Right renal cortex interstitium (tissue), 3 donors: ENCODE data around the gene FHIT. TPM values are rescaled to one million over a fixed set of nuclear protein-coding genes. Genes with fewer than 3 reads are reported as not detected.
"Not testable (repeated sequence)": the region's sequence is repeated elsewhere in the genome, so short reads cannot be mapped to it uniquely, and the experiment has no call there.

Experiments
- DNase-seq, 3 donors: peaks; one replicate each; pipeline ENCODE4 v3.0.0-alpha.2; 2013; ENCODE audit warnings: low read depth in 3 of 3, low spot score in 2 of 3
- polyA plus RNA-seq, 3 donors: library from polyadenylated mRNA; unstranded; fragments of 120-200 nt; gene quantifications; one replicate each; pipeline ENCODE4 v1.2.1, GENCODE V29; 2013; ENCODE audit not compliant: insufficient read length in 3 of 3

FHIT gene
- polyA plus RNA-seq, 3 donors: 24.9 to 26.4 (median 25.9) TPM

DNA sequence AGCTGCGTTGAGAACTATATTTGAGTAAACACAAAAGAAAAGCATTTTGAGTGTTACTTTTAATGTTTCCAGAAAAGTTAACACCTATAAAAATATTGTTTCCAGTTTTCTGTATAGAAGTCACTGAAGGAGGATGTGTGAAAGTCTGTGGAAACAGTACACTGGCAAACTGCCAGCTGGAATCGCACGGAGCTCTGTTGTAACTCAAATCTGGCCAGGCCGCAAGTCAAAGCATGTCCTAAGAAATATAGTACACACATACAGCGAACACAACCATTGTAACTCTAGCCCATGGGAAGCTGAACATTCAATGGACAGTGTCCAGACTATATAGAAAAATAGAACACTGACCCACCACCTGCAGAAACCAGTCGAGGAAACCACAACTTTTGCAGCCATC, 657.2 kb downstream of the FHIT start:
- peak in 2 of 3 donors; percentile 15 to 29 for DNase-seq

DNA sequence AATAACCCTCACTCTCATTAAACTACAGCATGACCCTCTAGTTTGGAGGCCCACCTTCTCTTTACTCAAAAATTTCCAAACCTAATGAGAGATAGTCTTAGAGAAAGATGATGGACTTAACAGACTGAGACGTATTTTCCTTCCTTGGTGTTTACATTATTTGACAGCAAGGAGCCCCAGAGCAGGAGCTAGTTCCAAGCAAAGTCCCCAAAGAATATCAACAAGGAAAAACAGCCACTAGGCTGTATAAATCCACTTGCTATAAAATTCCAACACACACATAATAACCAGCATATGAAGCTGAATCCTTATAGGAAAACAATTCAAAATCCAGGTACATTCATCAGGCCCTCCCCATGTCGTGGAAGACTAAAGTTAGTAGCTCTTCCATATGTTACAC, 660.0 kb downstream of the FHIT start:
- no peak for DNase-seq

DNA sequence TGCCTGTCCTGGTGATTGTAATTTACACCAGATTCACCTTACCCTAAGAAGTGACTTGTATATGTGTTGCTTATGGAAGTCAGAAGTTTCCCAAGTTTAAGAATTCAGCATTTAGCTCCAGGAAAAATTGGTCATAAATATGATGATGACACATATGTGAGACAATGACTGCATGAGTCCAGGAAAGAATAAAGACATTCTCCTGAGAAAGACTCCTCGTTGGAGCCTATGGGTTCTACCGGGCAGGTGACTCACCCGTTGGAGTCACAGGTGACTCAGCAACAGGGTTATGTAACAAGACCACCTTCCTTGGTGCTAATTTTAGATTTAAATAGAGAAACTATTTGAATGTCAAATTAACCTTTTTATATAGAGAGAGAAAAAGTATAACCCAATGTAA, 662.4 kb downstream of the FHIT start:
- no peak for DNase-seq

DNA sequence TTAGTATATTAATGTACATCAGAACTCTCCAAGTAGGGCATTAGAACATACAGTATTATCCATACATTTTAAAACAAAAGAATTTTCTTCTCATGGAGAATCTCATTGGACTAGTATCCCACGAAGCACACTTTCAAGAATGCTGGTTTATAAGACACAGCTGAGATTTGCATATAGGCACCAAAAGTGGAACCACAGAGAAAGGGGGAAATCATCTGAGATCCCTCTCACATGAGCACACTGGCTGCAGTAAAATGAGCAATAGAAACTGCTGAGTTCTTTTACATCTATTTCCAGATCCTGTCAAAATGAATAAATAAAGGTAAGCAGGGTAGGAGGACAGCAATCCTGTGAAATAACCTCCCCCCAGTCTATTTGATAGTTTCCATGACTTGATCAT, 665.3 kb downstream of the FHIT start:
- DNase-seq: no peak

DNA sequence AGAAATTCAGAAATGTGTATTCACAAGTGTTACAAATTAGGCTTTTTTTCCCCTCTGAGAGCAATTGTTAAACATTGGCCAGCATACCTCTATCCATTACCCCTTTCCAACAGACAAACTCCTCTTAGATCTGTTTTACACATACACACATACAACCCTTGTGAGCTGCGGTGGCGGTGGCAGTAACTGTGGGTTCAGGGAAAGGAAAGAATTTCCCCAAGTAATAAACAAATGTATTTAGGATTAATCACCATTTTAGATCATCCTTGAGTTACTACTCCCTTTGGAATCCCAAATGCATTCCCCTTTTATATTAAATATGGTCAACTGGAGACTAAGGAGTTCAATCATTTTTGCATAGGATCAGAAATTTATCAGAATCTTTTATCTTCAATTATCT, 667.0 kb downstream of the FHIT start:
- no peak for DNase-seq

DNA sequence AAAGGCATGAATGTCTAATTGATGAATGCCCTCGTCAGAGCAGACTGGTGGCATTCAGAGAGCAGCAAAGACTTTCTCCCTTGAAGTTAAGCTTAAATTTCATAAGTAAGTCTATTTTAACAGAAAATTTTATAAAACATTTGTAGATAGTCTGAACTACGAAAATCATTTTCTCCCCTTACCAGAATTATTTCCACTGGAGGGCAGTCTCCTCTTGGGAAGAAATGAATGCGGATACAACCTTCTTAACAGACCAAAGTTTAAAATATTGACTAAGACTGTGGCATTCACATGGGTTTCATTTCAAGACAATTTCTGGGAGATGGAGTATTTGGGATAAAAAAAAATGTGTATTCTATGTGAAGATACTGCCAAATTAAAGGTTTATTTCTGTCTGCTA, 669.0 kb downstream of the FHIT start:
- DNase-seq: peak in 1 of 3 donors; percentile 10

DNA sequence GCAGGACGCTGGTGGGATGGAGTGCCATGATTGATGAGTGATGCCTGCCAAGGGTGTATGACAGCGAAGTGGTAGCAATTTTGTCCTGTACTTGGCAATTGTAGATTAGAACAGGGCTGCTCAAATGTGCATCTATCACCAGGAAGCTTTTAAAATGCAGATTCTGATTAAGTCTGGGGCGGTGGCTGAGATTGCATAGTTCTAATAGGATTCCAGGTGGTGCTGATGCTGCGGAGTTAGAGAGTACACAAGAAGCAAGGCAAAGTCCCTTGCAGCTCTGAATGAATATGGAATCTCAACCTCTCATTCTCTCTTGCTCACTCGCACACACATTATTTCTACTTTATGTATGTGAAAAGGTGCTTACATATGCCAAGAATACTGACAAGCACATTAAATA, 670.4 kb downstream of the FHIT start:
- no peak for DNase-seq

DNA sequence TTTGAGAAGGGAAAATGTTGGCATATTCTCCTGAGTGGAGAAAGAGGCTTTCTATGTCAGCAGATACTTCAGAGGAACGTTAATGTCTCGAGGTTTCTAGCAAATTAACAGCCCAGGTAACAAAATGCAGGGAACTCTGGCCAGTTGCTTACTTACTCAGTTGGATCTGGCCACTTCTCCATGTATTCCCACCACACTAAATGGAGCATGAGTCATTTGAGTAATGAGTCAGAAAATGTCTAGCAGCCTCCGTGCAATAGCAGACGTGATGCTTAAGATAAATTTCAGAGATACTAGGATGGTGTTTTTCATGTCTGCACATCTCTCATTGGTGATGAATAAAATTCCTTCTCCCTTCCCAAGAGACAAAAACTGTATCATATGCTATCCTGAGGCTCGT, 671.5 kb downstream of the FHIT start:
- DNase-seq: no peak

DNA sequence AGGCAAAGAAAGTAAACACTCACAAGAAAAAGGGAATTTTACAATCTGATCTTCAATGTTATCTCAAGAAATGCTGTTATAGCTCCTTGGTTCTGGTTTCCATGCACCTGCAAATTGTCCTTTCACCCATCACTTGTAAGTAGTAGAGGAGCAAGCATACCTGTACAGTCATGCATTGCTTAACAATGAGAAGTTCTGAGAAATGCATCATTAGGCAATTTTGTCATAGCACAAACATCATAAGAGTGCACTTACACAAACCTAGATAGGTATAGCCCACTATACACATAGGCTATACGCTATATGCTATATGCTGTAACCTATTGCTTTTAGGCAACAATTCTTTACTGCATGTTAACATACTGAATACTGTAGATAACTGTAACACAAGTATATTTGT, 672.3 kb downstream of the FHIT start:
- no peak for DNase-seq

DNA sequence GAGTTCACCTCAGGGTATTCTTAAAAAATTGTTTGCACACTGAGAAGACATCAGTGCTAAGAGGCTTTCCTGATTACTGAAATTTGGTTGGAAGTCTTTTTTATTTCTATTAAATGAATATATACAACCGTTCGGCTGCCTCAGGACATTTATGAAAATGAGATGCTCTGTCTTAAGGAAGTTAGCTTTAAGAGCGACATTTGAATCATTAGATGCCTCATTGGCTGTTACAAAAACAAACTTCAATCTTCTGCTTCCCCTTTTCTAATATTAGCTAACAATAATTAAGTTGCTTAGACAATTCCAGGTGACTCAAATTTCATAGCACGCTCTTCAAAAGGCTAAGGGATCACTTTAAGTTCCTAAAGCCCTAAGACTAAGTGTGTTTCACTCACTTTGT, 673.7 kb downstream of the FHIT start:
- DNase-seq: no peak

DNA sequence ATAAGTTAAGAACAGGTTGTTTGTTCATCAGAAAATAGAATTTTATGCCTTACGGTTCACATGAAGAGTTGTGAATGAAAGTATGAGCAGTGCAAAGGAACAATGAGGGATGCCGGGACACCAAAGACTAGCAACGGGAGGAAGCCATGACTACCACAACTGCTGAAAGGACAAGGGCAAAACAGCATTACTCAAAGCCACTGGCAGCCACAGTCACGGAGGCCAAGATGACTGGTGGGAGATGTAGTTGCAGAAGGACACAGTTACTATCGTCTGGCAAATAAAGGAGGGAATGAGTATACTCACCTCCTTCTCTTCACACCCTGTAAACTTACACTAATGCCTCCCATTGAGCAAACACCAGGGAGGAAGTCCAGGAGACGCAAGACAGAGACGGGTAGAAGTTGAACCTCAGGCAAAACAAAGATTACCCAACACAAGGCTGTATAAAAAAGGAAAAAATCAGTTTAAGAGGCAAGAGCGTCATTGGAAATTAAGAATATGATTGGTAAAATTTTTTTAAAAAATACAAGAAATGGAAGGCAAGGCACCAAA, 675.5 kb downstream of the FHIT start:
- DNase-seq: no peak

DNA sequence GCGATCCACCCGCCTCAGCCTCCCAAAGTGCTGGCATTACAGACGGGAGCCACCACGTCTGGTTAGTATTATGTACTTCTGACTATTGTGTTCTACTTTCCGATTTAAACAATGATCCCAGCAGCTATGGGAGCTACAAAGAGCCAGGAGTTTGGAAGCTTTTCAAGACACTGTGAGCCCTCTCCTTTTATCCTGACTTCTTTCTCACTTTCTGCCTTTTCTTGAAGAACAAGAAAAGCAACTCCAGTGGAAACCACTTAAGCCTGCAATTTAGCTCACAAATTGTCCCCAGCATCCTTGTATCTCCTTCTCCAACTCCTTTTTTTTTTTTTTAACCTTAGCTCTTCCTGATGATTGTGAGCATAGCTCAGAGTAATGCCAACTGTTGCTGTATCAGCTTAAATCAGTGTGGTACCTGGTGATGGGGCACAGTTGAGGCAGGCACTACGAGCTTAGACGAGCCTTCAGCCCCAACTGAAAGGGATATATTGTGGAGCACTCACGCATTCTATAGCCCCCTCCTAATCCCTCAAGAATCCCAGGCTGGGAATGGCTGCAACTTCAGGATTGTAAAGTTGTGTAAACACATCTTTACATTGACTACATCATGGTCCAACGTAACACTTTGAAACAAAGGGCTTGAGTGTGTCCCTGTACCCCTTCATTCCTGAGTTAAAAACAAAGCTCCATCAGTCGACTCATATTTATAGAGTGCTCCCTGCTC, 677.0 kb downstream of the FHIT start:
- no peak for DNase-seq

DNA sequence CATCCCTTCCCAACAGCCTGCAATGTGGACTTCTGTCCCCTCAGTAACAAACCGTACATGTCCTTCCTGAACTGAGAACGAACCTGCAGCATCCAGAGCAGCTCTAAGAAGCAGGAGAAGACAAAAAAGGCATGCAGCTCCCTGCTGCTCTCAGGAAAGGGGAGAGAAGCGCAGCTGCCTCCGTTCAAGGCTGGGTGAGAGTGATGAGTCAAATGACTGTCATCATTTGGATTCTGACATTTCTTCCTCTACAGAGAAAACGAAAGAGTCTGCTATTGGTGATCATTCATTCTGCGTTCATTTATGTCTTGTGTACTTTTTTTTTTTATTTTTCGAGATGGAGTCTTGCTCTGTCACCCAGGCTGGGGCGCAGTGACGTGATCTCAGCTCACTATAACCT, 677.8 kb downstream of the FHIT start:
- DNase-seq: no peak

DNA sequence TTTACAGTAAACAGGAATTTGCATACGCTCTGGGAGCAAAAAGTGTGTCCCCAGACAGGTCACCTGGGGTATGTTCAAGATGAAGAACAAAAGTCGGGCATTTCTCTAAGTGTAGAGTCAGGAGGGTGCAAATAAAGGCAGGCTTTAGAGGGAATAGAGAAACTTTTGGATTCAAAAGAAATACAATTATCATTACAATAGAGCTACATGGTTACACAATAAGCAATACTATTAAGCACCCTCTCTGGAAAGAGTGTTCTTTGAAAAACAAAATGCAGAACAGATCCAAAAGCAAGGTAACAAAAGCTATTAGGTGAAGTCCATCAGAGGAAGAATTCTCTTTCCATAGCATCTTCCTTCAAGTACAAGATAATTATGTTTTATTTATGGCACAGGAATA, 679.7 kb downstream of the FHIT start:
- no peak for DNase-seq

DNA sequence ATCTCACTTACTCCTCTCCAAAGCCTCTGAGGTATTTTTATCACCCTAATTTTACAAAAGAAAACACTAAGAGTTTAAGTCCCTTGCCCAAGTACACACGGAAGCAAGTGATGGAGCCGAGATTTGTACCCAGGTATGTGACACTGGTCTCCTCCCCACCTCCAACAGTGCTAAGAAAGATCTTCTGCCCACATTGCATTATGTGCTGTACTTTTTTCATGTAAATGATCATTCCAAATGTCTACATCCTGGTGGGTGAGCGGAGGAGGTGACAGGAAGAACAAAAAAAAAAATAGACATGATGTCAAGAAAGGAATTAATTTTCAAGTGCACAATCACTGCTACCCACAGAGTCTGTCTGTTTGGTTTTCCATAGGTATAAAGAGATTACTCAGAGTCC, 694.1 kb downstream of the FHIT start:
- no peak for DNase-seq

DNA sequence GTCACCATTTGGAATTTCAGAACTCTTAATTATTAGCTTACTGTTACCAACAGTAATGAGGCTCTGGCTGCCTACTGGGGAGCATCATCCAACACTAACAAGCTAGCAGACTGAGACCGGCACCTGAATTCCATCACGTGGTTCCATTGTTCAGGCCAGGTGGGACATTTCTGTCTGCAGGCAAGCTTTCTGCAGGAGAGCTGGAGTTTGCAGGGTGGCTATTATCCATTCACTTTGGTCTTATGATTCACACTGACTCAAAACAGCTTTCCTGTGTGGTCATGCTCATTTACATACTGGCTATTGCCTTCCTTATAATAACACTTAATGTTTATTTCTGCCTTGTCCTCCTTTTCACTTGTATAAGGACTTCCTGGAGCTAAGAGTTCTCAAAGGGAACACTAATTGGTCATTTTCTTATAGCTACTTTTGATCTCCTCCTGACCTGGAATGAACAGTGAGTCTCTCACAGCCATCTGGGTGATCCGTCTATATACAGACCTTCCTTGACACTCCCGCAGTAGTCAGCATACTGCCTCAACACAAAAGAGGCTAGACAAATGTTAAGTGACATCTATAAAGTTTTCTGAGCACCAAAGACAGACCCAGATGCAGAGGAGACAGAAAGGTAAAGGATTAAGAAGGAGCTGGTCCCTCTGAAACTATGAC, 695.4 kb downstream of the FHIT start:
- DNase-seq: no peak

DNA sequence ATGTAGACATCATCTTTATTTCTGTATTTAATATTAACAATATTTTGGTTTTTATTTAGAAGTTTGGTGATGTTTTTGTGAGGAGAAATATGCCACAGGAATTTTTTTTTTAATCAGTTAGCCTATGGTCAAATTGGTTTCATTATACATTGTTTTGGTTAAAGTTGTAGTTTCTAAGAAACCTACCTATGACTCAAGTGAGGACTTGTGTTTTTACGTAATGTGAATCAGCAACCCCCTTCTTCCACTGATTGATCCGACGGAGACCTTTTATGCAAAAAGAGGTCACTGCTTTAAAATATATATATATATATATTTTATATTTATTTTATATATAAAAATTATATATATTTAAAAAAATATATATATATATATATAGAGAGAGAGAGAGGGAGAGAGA, 698.1 kb downstream of the FHIT start:
- no peak for DNase-seq

DNA sequence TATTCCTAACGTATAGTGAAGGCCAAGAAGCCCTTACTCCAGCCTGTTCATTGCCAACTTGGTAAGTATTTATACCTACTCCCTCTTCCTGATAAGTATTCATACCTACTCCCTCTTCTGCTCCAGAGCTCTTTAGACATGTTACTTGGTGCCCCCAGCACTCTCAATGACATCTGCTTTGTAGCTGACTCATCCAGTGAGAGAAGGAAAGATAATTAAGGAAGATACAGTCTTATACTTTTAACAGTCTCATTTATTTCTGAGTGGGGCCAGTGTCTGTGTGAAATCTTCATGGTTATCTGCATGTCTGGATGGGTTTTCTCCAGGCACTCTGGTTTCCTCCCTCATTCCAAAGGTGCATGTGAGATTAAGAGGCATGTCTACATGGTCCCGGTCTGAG, 698.7 kb downstream of the FHIT start:
- no peak for DNase-seq

DNA sequence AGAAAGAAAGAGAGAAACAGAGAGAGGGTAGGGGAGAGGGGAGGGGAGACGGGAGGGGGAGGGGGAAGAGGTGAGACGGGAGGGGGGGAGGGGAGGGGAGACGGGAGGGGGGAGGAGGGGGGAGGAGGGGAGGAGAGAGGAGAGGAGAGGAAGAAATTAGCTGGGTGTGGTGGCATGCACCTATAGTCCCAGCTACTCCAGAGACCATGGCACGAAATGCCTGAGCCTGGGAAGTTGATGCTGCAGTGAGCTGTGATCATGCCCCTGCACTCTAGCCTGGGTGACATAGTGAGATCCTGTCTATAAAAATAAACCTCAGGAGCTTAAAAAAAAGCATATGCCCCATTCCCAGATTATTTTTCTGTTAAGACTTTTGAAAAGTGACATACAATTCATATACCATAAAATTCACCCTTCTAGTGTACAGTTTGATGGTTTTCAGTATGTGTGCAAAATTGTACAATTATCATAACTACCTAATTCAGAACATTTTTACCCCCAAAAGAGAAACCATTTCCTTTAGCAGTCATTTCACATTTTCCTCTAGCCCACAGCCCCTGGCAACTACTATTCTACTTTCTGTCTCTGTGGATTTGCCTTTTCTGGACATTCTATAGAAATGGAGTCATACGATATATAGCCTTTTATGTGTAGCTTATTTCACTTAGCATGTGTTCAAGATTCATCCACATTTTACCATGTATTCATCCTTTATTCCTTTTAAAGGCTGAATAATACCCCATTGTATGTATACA, 699.6 kb downstream of the FHIT start:
- no peak for DNase-seq

DNA sequence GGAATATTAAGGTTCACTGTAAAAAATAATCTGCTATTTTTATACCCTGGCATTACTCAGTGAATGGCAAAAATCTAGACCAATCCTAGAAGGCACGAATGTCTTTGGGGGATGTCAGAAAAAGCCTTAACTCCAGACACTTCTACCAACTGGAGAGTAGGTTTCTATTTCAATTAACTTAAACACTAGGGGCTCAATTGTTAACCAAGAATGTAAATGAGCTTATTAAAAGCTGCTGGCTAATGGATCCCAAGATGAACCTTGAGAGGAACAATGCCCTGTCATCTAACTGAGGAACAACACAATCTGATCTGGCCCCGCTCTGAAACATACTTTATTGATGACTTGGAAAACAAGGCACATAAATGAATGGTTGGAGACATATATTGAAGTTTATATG, 701.4 kb downstream of the FHIT start:
- DNase-seq: no peak

DNA sequence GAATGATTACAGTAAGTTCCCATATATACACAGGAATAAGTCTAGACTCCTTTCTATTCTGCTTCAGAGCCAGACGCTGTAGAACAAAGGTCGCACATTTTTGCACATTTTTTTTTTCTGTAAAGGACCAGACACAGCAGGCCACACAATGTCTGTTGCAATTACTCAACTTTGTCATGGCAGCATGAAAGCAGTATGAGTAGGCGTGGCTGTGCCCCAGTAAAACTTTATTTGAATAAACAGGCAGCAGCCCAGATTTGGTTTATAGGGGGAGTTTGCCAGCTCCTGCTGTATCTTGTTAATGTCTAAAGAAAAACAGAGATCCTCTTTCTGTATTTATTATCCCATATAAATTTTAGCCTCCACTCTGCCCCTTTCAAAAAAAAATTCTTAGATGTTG, 708.3 kb downstream of the FHIT start:
- peak; percentile 13 to 29 (median 29) for DNase-seq

DNA sequence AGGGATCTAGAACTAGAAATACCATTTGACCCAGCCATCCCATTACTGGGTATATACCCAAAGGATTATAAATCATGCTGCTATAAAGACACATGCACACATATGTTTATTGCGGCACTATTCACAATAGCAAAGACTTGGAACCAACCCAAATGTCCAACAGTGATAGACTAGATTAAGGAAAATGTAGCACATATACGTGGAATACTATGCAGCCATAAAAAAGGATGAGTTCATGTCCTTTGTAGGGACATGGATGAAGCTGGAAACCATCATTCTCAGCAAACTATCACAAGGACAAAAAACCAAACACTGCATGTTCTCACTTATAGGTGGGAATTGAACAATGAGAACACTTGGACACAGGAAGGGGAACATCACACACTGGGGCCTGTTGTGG, 711.9 kb downstream of the FHIT start:
- DNase-seq: not testable (repeated sequence)
